IMR-90 (cell line): Measurements from ENCODE around the gene SCYGR4. TPM values are rescaled to one million over a fixed set of nuclear protein-coding genes. Genes with fewer than 3 reads are reported as not detected.

Experiments used
- ATAC-seq: fragments of 200-7000 bp; cut with Tn5 transposase; 2 replicates; pipeline ENCODE4 v1.9.1; 2020; ENCODE audit warnings: low read depth, mild to moderate bottlenecking, moderate library complexity
- BruUV-seq: library from RNA; stranded (reverse); fragments of 400-500 nt; replicated peaks from 2 replicates; lab custom pipeline; 2021; lab: Mats Ljungman, UMichigan
- CTCF ChIA-PET: fragments of 300-600 bp; formaldehyde crosslinking; extraction: SDS; loops from one replicate; lab custom pipeline; 2021; ENCODE audit warnings: antibody characterized with exemption; lab: Yijun Ruan, JAX
- POLR2A ChIA-PET: fragments of 300-600 bp; sonication (Branson Sonifier 250); formaldehyde crosslinking; loops from one replicate; lab custom pipeline; 2022; ENCODE audit warnings: antibody characterized with exemption; ENCODE audit not compliant: unreplicated experiment; lab: Charles Lee
- DNase-seq: peaks from one replicate; pipeline ENCODE4 v3.0.0; 2013
- H2AFZ ChIP-seq: replicated peaks from 2 replicates; pipeline ENCODE3; 2013; ENCODE audit warnings: low read length, mild to moderate bottlenecking; ENCODE audit not compliant: poor library complexity
- H2AK5ac ChIP-seq: 2 replicates; pipeline ENCODE4 v1.6.1; 2013; ENCODE audit warnings: low read depth, low read length, inconsistent platforms
- H2AK9ac ChIP-seq: replicated peaks from 2 replicates; pipeline ENCODE3; 2013; ENCODE audit warnings: mild to moderate bottlenecking, low read depth, low read length, moderate library complexity; ENCODE audit not compliant: poor library complexity
- H2BK120ac ChIP-seq: 2 replicates; pipeline ENCODE4 v1.6.1; 2013; ENCODE audit warnings: low read depth, low read length, inconsistent platforms
- H2BK15ac ChIP-seq: 3 replicates; pipeline ENCODE4 v1.6.1; 2013; ENCODE audit warnings: low read depth, low read length, inconsistent platforms
- H2BK20ac ChIP-seq: 2 replicates; pipeline ENCODE4 v1.6.1; 2013; ENCODE audit warnings: low read depth, mild to moderate bottlenecking, inconsistent platforms, low read length, moderate library complexity
- H2BK5ac ChIP-seq: 2 replicates; pipeline ENCODE4 v1.6.1; 2013; ENCODE audit warnings: mild to moderate bottlenecking, low read depth, low read length, inconsistent platforms; ENCODE audit not compliant: poor library complexity, severe bottlenecking
- H3K14ac ChIP-seq: replicated peaks from 2 replicates; pipeline ENCODE4 v1.6.1; 2013; ENCODE audit warnings: low read depth, low read length, inconsistent platforms
- H3K18ac ChIP-seq: 2 replicates; pipeline ENCODE4 v1.6.1; 2013; ENCODE audit warnings: low read depth, low read length, control low read depth
- H3K23ac ChIP-seq: 2 replicates; pipeline ENCODE4 v1.6.1; 2013; ENCODE audit warnings: low read depth, low read length, inconsistent platforms
- H3K27ac ChIP-seq: 2 replicates; pipeline ENCODE4 v1.5.1; 2013; ENCODE audit warnings: mild to moderate bottlenecking, control low read depth, low read length; ENCODE audit not compliant: insufficient read depth
- H3K27me3 ChIP-seq: 2 replicates; pipeline ENCODE4 v1.6.1; 2013; ENCODE audit warnings: low read length; ENCODE audit not compliant: control insufficient read depth, insufficient read depth
- H3K36me3 ChIP-seq: 2 replicates; pipeline ENCODE4 v1.6.1; 2013; ENCODE audit warnings: low read length, mixed read lengths; ENCODE audit not compliant: control insufficient read depth, insufficient read depth
- H3K4ac ChIP-seq: 2 replicates; pipeline ENCODE4 v1.6.1; 2013; ENCODE audit warnings: low read depth, low read length, inconsistent platforms
- H3K4me1 ChIP-seq: 2 replicates; pipeline ENCODE4 v1.6.1; 2013; ENCODE audit warnings: low read length, mixed read lengths; ENCODE audit not compliant: control insufficient read depth, insufficient read depth
- H3K4me2 ChIP-seq: 2 replicates; pipeline ENCODE4 v1.6.1; 2013; ENCODE audit warnings: low read depth, mild to moderate bottlenecking, control low read depth, low read length, moderate library complexity
- H3K4me3 ChIP-seq: 2 replicates; pipeline ENCODE4 v1.5.1; 2013; ENCODE audit warnings: low read depth, mild to moderate bottlenecking, control low read depth, low read length, moderate library complexity; ENCODE audit not compliant: insufficient read depth
- H3K56ac ChIP-seq: 2 replicates; pipeline ENCODE4 v1.6.1; 2013; ENCODE audit warnings: low read length, inconsistent platforms; ENCODE audit not compliant: insufficient read depth; ENCODE audit errors: extremely low read depth
- H3K79me1 ChIP-seq, 2 experiments: 2 replicates each; pipeline ENCODE4 v1.6.1; 2013; ENCODE audit warnings: low read length in 2 of 2, inconsistent platforms in 1 of 2, low read depth in 1 of 2
- H3K9ac ChIP-seq: 2 replicates; pipeline ENCODE4 v1.6.1; 2013; ENCODE audit warnings: low read depth, low read length, control low read depth
- H3K9me1 ChIP-seq: 2 replicates; pipeline ENCODE4 v1.6.1; 2013; ENCODE audit warnings: low read length, inconsistent platforms; ENCODE audit not compliant: insufficient read depth
- H3K9me3 ChIP-seq: 2 replicates; pipeline ENCODE4 v1.6.1; 2013; ENCODE audit warnings: low read length; ENCODE audit not compliant: control insufficient read depth, insufficient read depth
- H4K20me1 ChIP-seq: 2 replicates; pipeline ENCODE4 v1.6.1; 2013; ENCODE audit warnings: low read length, inconsistent platforms; ENCODE audit not compliant: insufficient read depth
- H4K5ac ChIP-seq: 2 replicates; pipeline ENCODE4 v1.6.1; 2013; ENCODE audit warnings: mild to moderate bottlenecking, low read depth, low read length, control low read depth
- H4K8ac ChIP-seq, 2 experiments: 2 replicates each; pipeline ENCODE4 v1.6.1; 2013; ENCODE audit warnings: low read depth in 2 of 2, low read length in 2 of 2, control low read depth in 1 of 2, inconsistent platforms in 1 of 2
- H4K91ac ChIP-seq: 2 replicates; pipeline ENCODE4 v1.6.1; 2013; ENCODE audit warnings: low read depth, low read length, inconsistent platforms; ENCODE audit not compliant: insufficient read depth
- BHLHE40 ChIP-seq: fragments of 150-350 bp; IDR thresholded peaks from 2 replicates; pipeline ENCODE4 v1.6.1; 2016; ENCODE audit warnings: mild to moderate bottlenecking, low read depth, low read length
- CTCF ChIP-seq: conservative IDR thresholded peaks from 2 replicates; pipeline ENCODE4 v1.5.1; 2012; ENCODE audit warnings: mild to moderate bottlenecking, low read depth, low read length, improper control_type of control experiment
- POLR2A ChIP-seq: IDR thresholded peaks from 2 replicates; pipeline ENCODE4 v1.6.1; 2012; ENCODE audit warnings: mild to moderate bottlenecking, low read depth, low read length
- RCOR1 ChIP-seq: IDR thresholded peaks from 2 replicates; pipeline ENCODE4 v1.6.1; 2012; ENCODE audit warnings: mild to moderate bottlenecking, low read length, improper control_type of control experiment; ENCODE audit not compliant: insufficient replicate concordance
- SMC3 ChIP-seq: fragments of 150-350 bp; IDR thresholded peaks from 2 replicates; pipeline ENCODE4 v1.6.1; 2016; ENCODE audit warnings: low read depth, mild to moderate bottlenecking, antibody characterized with exemption, low read length, moderate library complexity
- WGBS, 2 experiments: methylation state at CpG; one replicate each; pipeline versions ENCODE4 v1.1.5 to v1.1.7; 2013; ENCODE audit warnings: missing lambda C conversion rate in 2 of 2; ENCODE audit not compliant: insufficient read length in 1 of 2; ENCODE audit errors: extremely low coverage in 2 of 2; 5-methylcytosine and 5-hydroxymethylcytosine counted together
- dilution Hi-C: fragments of 300-500 bp; cut with HindIII; formaldehyde crosslinking; loops from one replicate; pipeline ENCODE4 v1.14.3; 2018; ENCODE audit warnings: low sequenced_read_pairs; ENCODE audit not compliant: unreplicated experiment
- in situ Hi-C: fragments of 300-500 bp; cut with MboI; formaldehyde crosslinking; loops from 3 replicates; pipeline ENCODE4 v1.14.3; 2019; ENCODE audit warnings: low sequenced_read_pairs, inconsistent platforms, mixed read lengths
- intact Hi-C: fragments of 100-400 bp; cut with micrococcal nuclease; formaldehyde crosslinking; loops from 2 replicates; pipeline ENCODE4 v1.10.0; 2022
- polyA plus RNA-seq, 3 experiments: library from polyadenylated mRNA; depleted of rRNA; stranded (reverse); fragments of >200 nt; gene quantifications; 2 replicates each; pipeline ENCODE4 v1.2.3, GENCODE V29; 2012; ENCODE audit warnings: low replicate concordance in 1 of 3
- total RNA-seq: library from RNA; depleted of rRNA; stranded (reverse); fragments of >200 nt; gene quantifications from 2 replicates; pipeline ENCODE4 v1.2.3, GENCODE V29; 2012

SCYGR4 gene
- total and polyA plus RNA-seq, 2 of the 4 experiments (the other 2 are of a cell fraction): not detected

GRCh38 chr2:227661025-227661649 lies 43.8 kb downstream of the SCYGR4 start:
- H3K9me3 ChIP-seq: no peaks in the 10 kb centered on the region
- no peak overlapping the region for H3K27ac ChIP-seq
- no peaks in the 10 kb centered on the region for H3K4me1 ChIP-seq
- WGBS, 2 experiments: no CpG with 5 or more reads among the region's 7 CpGs
- no peak overlapping the region for H4K5ac ChIP-seq
- no peaks in the 10 kb centered on the region for H3K79me1 ChIP-seq
- no peak overlapping the region for H3K56ac ChIP-seq
- no peak overlapping the region for H3K9ac ChIP-seq
- H2BK120ac ChIP-seq: no peak overlapping the region
- H3K27me3 ChIP-seq: peaks cover 4% of the 10 kb centered on the region
- H3K36me3 ChIP-seq: no peaks in the 10 kb centered on the region
- H4K20me1 ChIP-seq: no peaks in the 10 kb centered on the region
- no peak overlapping the region for H2AK5ac ChIP-seq
- BruUV-seq: no TSS peak
- no peak overlapping the region for H4K91ac ChIP-seq
- H3K9me1 ChIP-seq: no peaks in the 10 kb centered on the region
- no peak for DNase-seq
- H3K23ac ChIP-seq: no peak overlapping the region
- H3K18ac ChIP-seq: no peak overlapping the region
- H3K4me3 ChIP-seq: no peak overlapping the region
- no peak overlapping the region for H4K8ac ChIP-seq
- TF ChIP-seq SMC3 (no peak), CTCF (no peak), RCOR1 (no peak), POLR2A (no peak), BHLHE40 (no peak)
- dilution Hi-C loops (no loop called here), intact Hi-C loops (no loop called here), in situ Hi-C loops (loop anchor here (10.0 kb wide), 1 partner anchor 224 kb away; no protein-coding TSS in a partner anchor)
- POLR2A ChIA-PET: no interaction called here
- no peak for ATAC-seq
- no peak overlapping the region for H2BK15ac ChIP-seq
- H2AK9ac ChIP-seq: no peak overlapping the region
- H3K4ac ChIP-seq: no peak overlapping the region
- CTCF ChIA-PET: no interaction called here
- H3K14ac ChIP-seq: no peak overlapping the region
- H2BK5ac ChIP-seq: no peak overlapping the region
- H2AFZ ChIP-seq: peak overlapping the region; percentile 37
- no peak overlapping the region for H3K4me2 ChIP-seq
- H2BK20ac ChIP-seq: no peak overlapping the region
